ENCODE data around the gene PTPN4. TPM values are rescaled to one million over a fixed set of nuclear protein-coding genes. Genes with fewer than 3 reads are reported as not detected.

Gene PTPN4
- total RNA-seq, 1 experiment from 2014 or later = 60.7 TPM

- ChIA-PET CTCF (interaction anchor here (0.5 kb wide), 1 partner anchor 455 kb away, joined by 3 read pairs; no protein-coding TSS in a partner anchor), POLR2A (ENCODE audit: unreplicated experiment) (no interaction called here)
- no TSS peak for BruUV-seq (replicated peaks)
Observed at GRCh38 chr2:119719261-119719627, 40.5 kb upstream of the PTPN4 start.

DNA sequence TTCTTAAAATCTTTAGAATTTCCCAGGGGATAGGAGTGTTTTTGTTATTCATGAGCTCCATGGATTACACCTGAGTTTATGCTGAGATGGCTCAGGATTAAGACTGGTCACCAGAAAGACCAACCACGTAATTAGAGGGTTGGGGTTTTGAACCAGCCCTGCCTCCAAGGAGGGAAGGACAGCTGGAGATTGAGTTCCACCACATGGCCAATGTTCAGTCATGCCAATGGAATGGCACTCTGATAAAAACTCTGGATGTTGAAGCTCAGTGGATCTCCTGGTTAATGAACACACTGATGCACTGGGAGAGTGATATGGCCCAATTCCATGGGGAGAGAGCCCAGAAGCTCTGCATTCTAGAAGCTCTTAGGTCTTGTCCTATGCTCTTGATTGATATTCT, 38.7 kb upstream of the PTPN4 start:
- intact Hi-C loops (cut with micrococcal nuclease; ENCODE audit: unreplicated experiment) = no loop called here
- no peaks in the 10 kb centered on the region for H3F3A ChIP-seq (ENCODE audit: insufficient read depth, low read depth)
- no peaks in the 10 kb centered on the region for H3K79me2 ChIP-seq (ENCODE audit: low read depth)
- H3K27ac ChIP-seq = no peak overlapping the region
- ChIA-PET POLR2A (ENCODE audit: unreplicated experiment) (no interaction called here), CTCF (no interaction called here)
- H4K20me1 ChIP-seq (ENCODE audit: insufficient read depth) = no peaks in the 10 kb centered on the region
- H3K4me3 ChIP-seq = no peak overlapping the region
- H3K9me3 ChIP-seq (ENCODE audit: insufficient read depth, low read depth) = no peaks in the 10 kb centered on the region
- H3K27me3 ChIP-seq (ENCODE audit: insufficient read depth, low read depth) = peaks cover 6% of the 10 kb centered on the region; the same call in 1 of the 2 replicates
- TF ChIP-seq, protein P1, sequence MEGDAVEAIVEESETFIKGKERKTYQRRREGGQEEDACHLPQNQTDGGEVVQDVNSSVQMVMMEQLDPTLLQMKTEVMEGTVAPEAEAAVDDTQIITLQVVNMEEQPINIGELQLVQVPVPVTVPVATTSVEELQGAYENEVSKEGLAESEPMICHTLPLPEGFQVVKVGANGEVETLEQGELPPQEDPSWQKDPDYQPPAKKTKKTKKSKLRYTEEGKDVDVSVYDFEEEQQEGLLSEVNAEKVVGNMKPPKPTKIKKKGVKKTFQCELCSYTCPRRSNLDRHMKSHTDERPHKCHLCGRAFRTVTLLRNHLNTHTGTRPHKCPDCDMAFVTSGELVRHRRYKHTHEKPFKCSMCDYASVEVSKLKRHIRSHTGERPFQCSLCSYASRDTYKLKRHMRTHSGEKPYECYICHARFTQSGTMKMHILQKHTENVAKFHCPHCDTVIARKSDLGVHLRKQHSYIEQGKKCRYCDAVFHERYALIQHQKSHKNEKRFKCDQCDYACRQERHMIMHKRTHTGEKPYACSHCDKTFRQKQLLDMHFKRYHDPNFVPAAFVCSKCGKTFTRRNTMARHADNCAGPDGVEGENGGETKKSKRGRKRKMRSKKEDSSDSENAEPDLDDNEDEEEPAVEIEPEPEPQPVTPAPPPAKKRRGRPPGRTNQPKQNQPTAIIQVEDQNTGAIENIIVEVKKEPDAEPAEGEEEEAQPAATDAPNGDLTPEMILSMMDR (conservative IDR thresholded peaks at IDR 0.05) = no peak
- no peak for TF ChIP-seq EZH2 (IDR thresholded peaks at IDR 0.05; ENCODE audit: low read depth)
- H2AFZ ChIP-seq = no peak overlapping the region
- H3K9me2 ChIP-seq (ENCODE audit: insufficient read depth) = no peaks in the 10 kb centered on the region
- peaks cover 4% of the 10 kb centered on the region; the same call in 1 of the 2 replicates for H3K4me1 ChIP-seq (replicated peaks; ENCODE audit: insufficient read depth)
- no peak overlapping the region for H3K4me2 ChIP-seq
- DNase-seq = no peak
- BruUV-seq (replicated peaks) = no TSS peak
- H3K36me3 ChIP-seq (ENCODE audit: low read depth) = no peaks in the 10 kb centered on the region

More at GRCh38 chr2:119719261-119719627, 40.5 kb upstream of the PTPN4 start:
- intact Hi-C loops (cut with micrococcal nuclease; ENCODE audit: unreplicated experiment) = no loop called here
- TF ChIP-seq, protein P1 (conservative IDR thresholded peaks at IDR 0.05) = no peak
- TF ChIP-seq EZH2 (IDR thresholded peaks at IDR 0.05; ENCODE audit: low read depth) = no peak
- DNase-seq = no peak
- H3K4me2 ChIP-seq = no peak overlapping the region
- H3K27ac ChIP-seq = no peak overlapping the region
- H4K20me1 ChIP-seq (ENCODE audit: insufficient read depth) = no peaks in the 10 kb centered on the region
- peaks cover 4% of the 10 kb centered on the region; the same call in 1 of the 2 replicates for H3K4me1 ChIP-seq (replicated peaks; ENCODE audit: insufficient read depth)
- H3F3A ChIP-seq (ENCODE audit: insufficient read depth, low read depth) = no peaks in the 10 kb centered on the region
- H3K79me2 ChIP-seq (ENCODE audit: low read depth) = no peaks in the 10 kb centered on the region
- H3K4me3 ChIP-seq = no peak overlapping the region
- H3K9me3 ChIP-seq (ENCODE audit: insufficient read depth, low read depth) = no peaks in the 10 kb centered on the region
- H3K27me3 ChIP-seq (ENCODE audit: insufficient read depth, low read depth) = peaks cover 23% of the 10 kb centered on the region; the same call in 1 of the 2 replicates
- no peaks in the 10 kb centered on the region for H3K36me3 ChIP-seq (ENCODE audit: low read depth)
- no peak overlapping the region for H2AFZ ChIP-seq
- no peaks in the 10 kb centered on the region for H3K9me2 ChIP-seq (ENCODE audit: insufficient read depth)

GRCh38 chr2:119721462-119721861, 38.3 kb upstream of the PTPN4 start:
- H4K20me1 ChIP-seq (ENCODE audit: insufficient read depth) = no peaks in the 10 kb centered on the region
- CTCF ChIA-PET = interaction anchor here (0.6 kb wide), 1 partner anchor 100 kb away, joined by 5 read pairs; no protein-coding TSS in a partner anchor
- H3K4me1 ChIP-seq (replicated peaks; ENCODE audit: insufficient read depth) = peaks cover 4% of the 10 kb centered on the region; the same call in 1 of the 2 replicates
- intact Hi-C loops (cut with micrococcal nuclease; ENCODE audit: unreplicated experiment) = no loop called here
- H3K9me3 ChIP-seq (ENCODE audit: insufficient read depth, low read depth) = no peaks in the 10 kb centered on the region
- no peak overlapping the region for H3K4me2 ChIP-seq
- no peak overlapping the region for H2AFZ ChIP-seq
- no peaks in the 10 kb centered on the region for H3F3A ChIP-seq (ENCODE audit: insufficient read depth, low read depth)
- peaks cover 2% of the 10 kb centered on the region; the same call in 1 of the 2 replicates for H3K27me3 ChIP-seq (ENCODE audit: insufficient read depth, low read depth)
- no peaks in the 10 kb centered on the region for H3K79me2 ChIP-seq (ENCODE audit: low read depth)
- peak in 1 of 2 experiments; percentile 16 for DNase-seq
- H3K4me3 ChIP-seq = no peak overlapping the region
- no peaks in the 10 kb centered on the region for H3K9me2 ChIP-seq (ENCODE audit: insufficient read depth)
- no peak overlapping the region for H3K27ac ChIP-seq
- H3K36me3 ChIP-seq (ENCODE audit: low read depth) = no peaks in the 10 kb centered on the region
- POLR2A ChIA-PET (ENCODE audit: unreplicated experiment) = interaction anchor here (0.6 kb wide), 1 partner anchor 1354 kb away, joined by 13 read pairs; no protein-coding TSS in a partner anchor
- no peak for TF ChIP-seq EZH2 (IDR thresholded peaks at IDR 0.05; ENCODE audit: low read depth)
- TF ChIP-seq, protein P1 (conservative IDR thresholded peaks at IDR 0.05) = no peak
- no TSS peak for BruUV-seq (replicated peaks)

Data from PC-9 (cell line).